Ectodermal cell (in vitro differentiated cells): ENCODE results near the gene ELL.

Source experiments
- H3K27ac ChIP-seq: 2 replicates; pipeline ENCODE4 v1.7.0; 2013; ENCODE audit warnings: mild to moderate bottlenecking, low read depth, low read length; ENCODE audit not compliant: insufficient read depth, poor library complexity, severe bottlenecking
- H3K27me3 ChIP-seq: 2 replicates; pipeline ENCODE4 v1.7.0; 2013; ENCODE audit warnings: mild to moderate bottlenecking, low read length; ENCODE audit not compliant: insufficient read depth, control insufficient read depth, poor library complexity, severe bottlenecking
- H3K36me3 ChIP-seq: one replicate; pipeline ENCODE4 v1.7.0; 2013; ENCODE audit warnings: low read length; ENCODE audit not compliant: control insufficient read depth, insufficient read depth
- H3K4me1 ChIP-seq: one replicate; pipeline ENCODE4 v1.7.0; 2013; ENCODE audit warnings: low read length; ENCODE audit not compliant: control insufficient read depth, insufficient read depth
- H3K4me3 ChIP-seq: 2 replicates; pipeline ENCODE4 v1.7.0; 2013; ENCODE audit warnings: low read depth, low read length, control low read depth; ENCODE audit not compliant: insufficient read depth
- H3K9me3 ChIP-seq: 2 replicates; pipeline ENCODE4 v1.7.0; 2013; ENCODE audit warnings: mild to moderate bottlenecking, low read length, moderate library complexity; ENCODE audit not compliant: control insufficient read depth
- WGBS, 2 experiments: methylation state at CpG; one replicate each; pipeline ENCODE4 v1.1.7; 2013; ENCODE audit warnings: missing lambda C conversion rate in 2 of 2; 5-methylcytosine and 5-hydroxymethylcytosine counted together

ELL gene

DNA sequence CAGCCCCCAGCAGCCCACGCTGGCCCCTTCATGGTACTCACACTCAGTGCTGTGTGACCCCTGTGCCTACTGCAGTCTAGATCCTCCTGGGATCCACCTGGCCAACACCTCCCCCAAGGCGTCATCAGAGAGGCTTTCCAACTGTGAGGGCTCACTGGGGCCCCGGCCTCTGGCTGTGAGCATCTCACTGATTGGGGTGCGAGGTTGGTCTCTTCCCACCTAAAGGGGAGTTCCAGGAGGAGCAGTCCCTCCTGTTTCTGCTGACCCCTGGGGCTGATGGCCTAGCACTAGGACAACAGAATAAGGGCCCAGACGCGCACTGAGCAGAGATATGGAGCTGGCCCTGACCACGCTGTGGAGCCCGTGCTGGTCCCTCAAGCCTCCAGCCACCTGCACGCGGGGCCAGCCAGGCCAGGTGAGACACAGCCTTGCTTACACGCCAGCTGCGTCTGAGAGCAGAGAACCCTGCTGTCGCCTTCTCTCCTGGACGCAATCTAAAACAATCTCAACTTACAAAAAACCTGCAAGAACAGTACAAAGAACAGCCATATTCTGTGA lies 32.2 kb downstream of the ELL start:
- Histone ChIP-seq H3K4me1 (peaks cover 6% of the 10 kb centered on the region), H3K4me3 (no peak overlapping the region), H3K9me3 (no peaks in the 10 kb centered on the region), H3K36me3 (no peaks in the 10 kb centered on the region), H3K27ac (no peak overlapping the region), H3K27me3 (no peaks in the 10 kb centered on the region)
- 86% methylated on average over 14 of the region's 14 CpGs for WGBS, 2 experiments

DNA sequence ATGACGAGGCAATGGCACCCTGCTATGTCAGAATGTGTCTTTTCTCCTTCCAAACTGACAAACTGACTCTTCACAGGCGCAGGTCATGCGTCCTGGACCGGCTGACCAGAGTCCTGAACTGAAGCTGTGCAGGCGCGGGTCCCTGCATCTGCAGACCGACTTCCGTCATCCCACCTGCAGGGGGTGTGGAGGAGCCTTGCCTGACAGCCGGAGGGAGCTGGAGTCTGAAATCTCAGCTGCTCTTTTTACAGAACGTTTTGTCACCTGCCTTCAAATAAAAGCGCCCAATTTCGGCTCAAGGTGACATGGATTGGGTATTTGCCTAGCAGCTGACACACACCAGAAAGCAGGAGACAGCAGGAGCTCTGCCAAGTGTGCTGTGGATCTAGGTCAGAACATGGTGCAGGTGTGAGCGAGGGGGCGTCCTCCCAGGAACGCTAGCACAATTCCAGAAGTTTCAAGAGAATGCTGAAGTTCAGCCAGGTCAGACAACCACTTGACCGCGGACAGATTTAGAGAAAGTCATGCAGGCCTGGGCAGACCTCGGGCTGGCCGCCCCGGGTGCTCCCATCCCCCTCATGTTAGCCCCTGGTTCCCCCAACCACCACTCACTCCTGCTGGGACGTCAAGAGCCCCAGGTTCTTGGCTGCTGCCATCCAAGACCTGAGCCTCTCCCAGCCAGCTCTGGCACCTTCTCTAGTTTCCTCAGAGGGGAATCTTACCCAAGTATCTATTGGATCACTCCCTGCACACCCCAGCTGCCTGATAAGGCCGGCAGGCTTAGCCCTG lies 32.8 kb downstream of the ELL start:
- no peak overlapping the region for H3K27ac ChIP-seq
- no peaks in the 10 kb centered on the region for H3K27me3 ChIP-seq
- peaks cover 6% of the 10 kb centered on the region for H3K4me1 ChIP-seq
- no peaks in the 10 kb centered on the region for H3K9me3 ChIP-seq
- WGBS, 2 experiments, result 69 to 70% methylated on average over 22 of the region's 22 CpGs
- H3K4me3 ChIP-seq, result no peak overlapping the region
- H3K36me3 ChIP-seq, result no peaks in the 10 kb centered on the region

DNA sequence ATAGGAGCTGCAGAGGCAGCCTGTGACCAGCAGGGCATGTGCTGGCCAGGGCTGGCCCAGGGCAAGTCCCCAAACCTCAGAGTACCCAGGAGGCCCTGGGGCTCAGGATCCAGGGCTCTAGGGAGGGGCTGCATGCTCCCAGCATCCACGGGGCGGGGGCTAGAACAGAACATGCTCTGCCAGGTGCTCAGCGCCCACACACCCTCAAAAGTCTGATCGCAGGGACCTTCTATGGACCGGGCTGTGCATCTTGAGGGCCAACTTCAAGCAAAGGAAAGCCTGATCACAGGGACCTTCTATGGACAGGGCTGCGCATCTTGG lies 33.5 kb downstream of the ELL start:
- Histone ChIP-seq H3K4me3 (no peak overlapping the region), H3K27ac (no peak overlapping the region), H3K27me3 (no peaks in the 10 kb centered on the region), H3K36me3 (no peaks in the 10 kb centered on the region), H3K9me3 (no peaks in the 10 kb centered on the region), H3K4me1 (peaks cover 6% of the 10 kb centered on the region)
- WGBS, 2 experiments, result 93 to 94% methylated on average over 6 of the region's 6 CpGs

- no peak overlapping the region for H3K4me3 ChIP-seq
- WGBS, 2 experiments, result 93 to 94% methylated on average over 17 of the region's 17 CpGs
- no peaks in the 10 kb centered on the region for H3K36me3 ChIP-seq
These were observed 34.1 kb downstream of the ELL start for GRCh38 chr19:18487576-18488402.

GRCh38 chr19:18486746-18487145 lies 35.1 kb downstream of the ELL start:
- no peaks in the 10 kb centered on the region for H3K9me3 ChIP-seq
- no peaks in the 10 kb centered on the region for H3K36me3 ChIP-seq
- peaks cover 6% of the 10 kb centered on the region for H3K4me1 ChIP-seq
- no peak overlapping the region for H3K27ac ChIP-seq
- 94% methylated on average over 8 of the region's 8 CpGs for WGBS, 2 experiments
- H3K27me3 ChIP-seq, result no peaks in the 10 kb centered on the region
- no peak overlapping the region for H3K4me3 ChIP-seq

More at GRCh38 chr19:18487576-18488402, 34.1 kb downstream of the ELL start:
- H3K4me1 ChIP-seq, result peaks cover 6% of the 10 kb centered on the region
- H3K27ac ChIP-seq, result no peak overlapping the region
- H3K9me3 ChIP-seq, result no peaks in the 10 kb centered on the region
- H3K27me3 ChIP-seq, result no peaks in the 10 kb centered on the region

DNA sequence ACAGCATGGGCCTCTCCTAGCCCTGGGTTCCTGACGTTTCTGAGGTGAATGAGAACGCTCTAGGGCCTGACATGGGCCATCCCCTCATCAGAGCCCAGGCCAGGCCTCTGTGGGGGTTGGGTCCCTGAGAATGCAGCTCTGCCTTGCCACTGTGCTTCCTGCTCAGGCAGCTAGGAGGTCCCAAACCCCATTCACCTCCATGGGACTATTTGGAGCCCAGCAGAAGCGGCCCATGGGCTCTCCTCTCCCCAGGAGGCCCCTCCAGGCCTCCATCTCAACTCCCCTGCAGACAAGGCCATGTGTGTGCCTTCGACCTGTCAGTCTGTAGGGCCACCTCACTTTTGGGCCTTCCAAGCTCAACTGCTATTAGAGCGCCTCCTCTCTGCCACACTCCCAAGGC lies 36.9 kb downstream of the ELL start:
- H3K4me3 ChIP-seq, result no peak overlapping the region
- H3K4me1 ChIP-seq, result peaks cover 6% of the 10 kb centered on the region
- no peak overlapping the region for H3K27ac ChIP-seq
- no peaks in the 10 kb centered on the region for H3K27me3 ChIP-seq
- no peaks in the 10 kb centered on the region for H3K36me3 ChIP-seq
- 86 to 89% methylated on average over 5 of the region's 5 CpGs for WGBS, 2 experiments
- no peaks in the 10 kb centered on the region for H3K9me3 ChIP-seq

- peaks cover 6% of the 10 kb centered on the region for H3K4me1 ChIP-seq
- H3K36me3 ChIP-seq, result no peaks in the 10 kb centered on the region
- no peak overlapping the region for H3K4me3 ChIP-seq
- no peaks in the 10 kb centered on the region for H3K9me3 ChIP-seq
- 92 to 95% methylated on average over 12 of the region's 12 CpGs for WGBS, 2 experiments
- H3K27me3 ChIP-seq, result no peaks in the 10 kb centered on the region
- H3K27ac ChIP-seq, result no peak overlapping the region
These were observed 38.6 kb downstream of the ELL start for GRCh38 chr19:18483119-18483890.

DNA sequence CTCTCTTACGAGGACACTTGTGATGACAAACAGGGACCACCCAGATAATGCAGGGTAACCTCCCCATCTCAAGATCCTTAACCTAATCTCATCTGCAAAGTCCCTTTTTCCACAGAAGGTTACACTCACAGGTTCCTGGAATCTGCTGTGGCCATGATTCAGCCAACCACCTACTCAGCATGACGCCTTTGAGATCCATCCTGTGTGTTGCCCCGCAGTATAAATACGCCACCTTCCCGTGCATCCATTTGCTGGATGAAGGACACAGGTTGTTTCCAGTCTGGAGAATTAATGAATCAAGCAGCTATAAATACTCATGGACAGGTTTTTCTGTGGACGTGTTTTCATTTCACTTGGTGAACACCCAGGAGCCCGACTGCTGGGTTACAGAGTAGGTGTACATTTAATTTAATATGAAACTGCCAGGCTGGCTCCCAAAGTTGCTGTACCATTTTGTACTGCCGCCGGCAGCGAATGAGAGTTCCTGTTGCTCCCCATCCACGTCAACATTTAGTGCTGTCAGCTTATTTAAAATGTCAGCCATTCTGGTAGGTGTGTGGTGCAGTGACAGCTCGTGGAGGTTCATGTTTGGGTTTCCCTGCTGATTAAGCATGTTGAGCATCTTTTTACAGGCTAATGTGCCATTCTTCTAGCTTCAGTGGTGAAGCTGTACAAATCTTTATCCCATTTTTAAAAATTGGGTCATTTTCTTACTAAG lies 40.2 kb downstream of the ELL start:
- Histone ChIP-seq H3K27ac (no peak overlapping the region), H3K27me3 (no peaks in the 10 kb centered on the region), H3K9me3 (no peaks in the 10 kb centered on the region), H3K4me1 (peaks cover 6% of the 10 kb centered on the region), H3K4me3 (no peak overlapping the region), H3K36me3 (no peaks in the 10 kb centered on the region)
- 94 to 95% methylated on average over 12 of the region's 12 CpGs for WGBS, 2 experiments

DNA sequence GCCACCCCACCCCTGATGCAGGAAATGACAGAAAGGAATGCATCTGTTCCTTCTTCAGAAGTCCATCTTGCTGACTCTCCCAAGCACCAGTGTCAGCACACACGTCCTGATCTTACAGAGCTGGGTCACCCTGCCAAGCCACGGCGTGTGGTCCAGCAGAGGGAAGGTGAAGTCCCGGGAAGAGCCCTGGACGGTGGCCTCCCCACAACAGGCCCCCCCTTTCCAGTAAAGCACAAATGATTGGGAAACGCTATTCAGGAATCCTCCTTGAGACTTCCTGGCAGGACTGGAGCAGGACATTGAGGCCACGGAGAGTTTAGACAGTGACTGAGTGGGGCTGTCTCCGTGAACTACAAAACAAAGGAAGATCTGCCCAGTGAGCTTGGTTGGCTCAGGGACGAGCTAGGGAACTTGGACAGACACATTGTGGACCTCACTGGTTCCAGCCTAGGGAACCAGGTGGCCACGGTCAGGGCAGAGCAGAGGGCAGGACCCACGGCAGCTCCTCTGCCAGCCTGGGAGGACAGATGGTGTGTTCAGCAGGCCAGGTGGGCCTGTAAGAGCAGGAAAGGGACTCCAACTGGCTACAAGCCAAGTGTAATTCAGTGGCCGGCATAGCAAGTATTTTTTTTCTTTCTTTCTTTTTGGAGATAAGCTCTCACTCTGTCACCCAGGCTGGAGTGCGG lies 41.7 kb downstream of the ELL start:
- no peak overlapping the region for H3K27ac ChIP-seq
- no peaks in the 10 kb centered on the region for H3K36me3 ChIP-seq
- H3K4me1 ChIP-seq, result no peaks in the 10 kb centered on the region
- no peak overlapping the region for H3K4me3 ChIP-seq
- no peaks in the 10 kb centered on the region for H3K9me3 ChIP-seq
- 89 to 92% methylated on average over 13 of the region's 13 CpGs for WGBS, 2 experiments
- no peaks in the 10 kb centered on the region for H3K27me3 ChIP-seq
